Lower lobe of right lung (tissue), 2 donors: ENCODE data around the gene SPAG7. TPM values are rescaled to one million over a fixed set of nuclear protein-coding genes. Genes with fewer than 3 reads are reported as not detected.

Experiments used
- ATAC-seq, 2 donors: fragments of 200-7000 bp; cut with Tn5 transposase; one replicate each; pipeline ENCODE4 v1.9.1; 2020 to 2022; ENCODE audit warnings: mild to moderate bottlenecking in 2 of 2, moderate library complexity in 2 of 2
- DNase-seq: peaks from one replicate; pipeline ENCODE4 v3.0.0-alpha.2; 2020
- H3K27ac ChIP-seq: fragments of 200-600 bp; one replicate; pipeline ENCODE4 v1.8.0; 2022
- H3K27me3 ChIP-seq: fragments of 200-600 bp; one replicate; pipeline ENCODE4 v1.8.0; 2022; ENCODE audit warnings: low read depth
- H3K36me3 ChIP-seq: fragments of 200-600 bp; one replicate; pipeline ENCODE4 v1.8.0; 2022; ENCODE audit warnings: mild to moderate bottlenecking
- H3K4me1 ChIP-seq: fragments of 200-600 bp; one replicate; pipeline ENCODE4 v1.8.0; 2022
- H3K4me3 ChIP-seq: fragments of 200-600 bp; one replicate; pipeline ENCODE4 v1.8.0; 2022; ENCODE audit warnings: mild to moderate bottlenecking
- H3K9me3 ChIP-seq: fragments of 200-600 bp; one replicate; pipeline ENCODE4 v1.8.0; 2022
- intact Hi-C: fragments of 100-400 bp; cut with DNase I; formaldehyde crosslinking; loops from one replicate; pipeline ENCODE4 v1.11.0; 2022
- total RNA-seq: library from RNA; stranded (reverse); fragmentation: NEBNext Ultra II Directional; extraction: Animal tissue kit (Norgen Biotek cat#: 25700); gene quantifications from one replicate; pipeline ENCODE4 v1.2.1, GENCODE V29; 2021
- TF ChIP-seq, protein P1 (sequence below): fragments of 200-600 bp; IDR thresholded peaks from one replicate; pipeline ENCODE4 v1.8.0; 2022; ENCODE audit warnings: antibody characterized with exemption, mild to moderate bottlenecking
- donor health status: DM: no; HTN: yes; CAD: no; lungs with severe emphysema.

Gene SPAG7
- total RNA-seq, 1 donor from 2014 or later = 56.3 TPM

DNA sequence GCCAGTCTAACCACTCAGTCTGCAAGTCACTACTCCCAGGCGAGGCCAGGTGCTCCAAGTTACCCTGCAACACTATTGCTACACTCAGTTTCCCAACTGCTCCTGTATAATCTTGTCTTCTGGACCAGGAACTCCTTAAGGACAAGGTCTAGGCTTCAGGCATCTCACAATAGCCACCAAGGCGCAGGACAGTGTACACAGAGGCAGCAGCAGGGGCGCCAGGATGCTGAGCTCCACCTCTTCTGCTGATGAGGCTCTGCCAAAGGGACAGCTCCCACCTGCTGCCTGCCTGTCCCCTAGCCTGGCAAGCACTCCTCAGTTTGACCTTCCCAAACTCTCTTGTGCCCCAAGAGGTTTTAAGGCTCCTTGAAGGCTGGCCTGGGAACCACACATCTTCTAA lies 31.2 kb downstream of the SPAG7 start:
- TF ChIP-seq, protein P1, sequence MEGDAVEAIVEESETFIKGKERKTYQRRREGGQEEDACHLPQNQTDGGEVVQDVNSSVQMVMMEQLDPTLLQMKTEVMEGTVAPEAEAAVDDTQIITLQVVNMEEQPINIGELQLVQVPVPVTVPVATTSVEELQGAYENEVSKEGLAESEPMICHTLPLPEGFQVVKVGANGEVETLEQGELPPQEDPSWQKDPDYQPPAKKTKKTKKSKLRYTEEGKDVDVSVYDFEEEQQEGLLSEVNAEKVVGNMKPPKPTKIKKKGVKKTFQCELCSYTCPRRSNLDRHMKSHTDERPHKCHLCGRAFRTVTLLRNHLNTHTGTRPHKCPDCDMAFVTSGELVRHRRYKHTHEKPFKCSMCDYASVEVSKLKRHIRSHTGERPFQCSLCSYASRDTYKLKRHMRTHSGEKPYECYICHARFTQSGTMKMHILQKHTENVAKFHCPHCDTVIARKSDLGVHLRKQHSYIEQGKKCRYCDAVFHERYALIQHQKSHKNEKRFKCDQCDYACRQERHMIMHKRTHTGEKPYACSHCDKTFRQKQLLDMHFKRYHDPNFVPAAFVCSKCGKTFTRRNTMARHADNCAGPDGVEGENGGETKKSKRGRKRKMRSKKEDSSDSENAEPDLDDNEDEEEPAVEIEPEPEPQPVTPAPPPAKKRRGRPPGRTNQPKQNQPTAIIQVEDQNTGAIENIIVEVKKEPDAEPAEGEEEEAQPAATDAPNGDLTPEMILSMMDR = no peak
- ATAC-seq (no peak), DNase-seq (no peak)
- Histone ChIP-seq H3K9me3 (no peaks in the 10 kb centered on the region), H3K27me3 (no peaks in the 10 kb centered on the region), H3K36me3 (peaks cover 28% of the 10 kb centered on the region), H3K4me3 (no peak overlapping the region), H3K27ac (no peak overlapping the region), H3K4me1 (peaks cover 34% of the 10 kb centered on the region)
- intact Hi-C loops = no loop called here

DNA sequence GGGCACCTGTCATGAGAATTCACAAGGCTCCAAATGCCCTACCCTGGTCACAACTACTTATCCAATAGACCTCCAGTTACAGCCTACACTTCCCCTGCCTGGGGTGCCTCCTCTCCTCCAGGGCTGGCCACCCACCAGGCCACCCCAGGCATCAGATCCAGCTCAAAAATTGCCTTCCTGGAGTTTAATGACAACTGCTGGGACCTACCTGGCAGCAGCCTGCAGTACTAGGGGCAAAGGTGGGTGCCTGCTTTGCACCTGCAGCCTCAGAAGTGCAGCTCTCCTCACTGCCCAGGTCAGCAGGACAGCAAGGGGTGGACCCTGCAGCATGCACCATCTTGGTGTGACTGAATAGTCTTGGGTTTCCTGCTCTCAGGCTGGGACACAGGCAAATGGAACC lies 32.0 kb downstream of the SPAG7 start:
- intact Hi-C loops = no loop called here
- DNase-seq = no peak
- no peak for ATAC-seq
- no peaks in the 10 kb centered on the region for H3K9me3 ChIP-seq
- H3K27ac ChIP-seq = no peak overlapping the region
- no peaks in the 10 kb centered on the region for H3K27me3 ChIP-seq
- TF ChIP-seq, protein P1 = no peak
- H3K36me3 ChIP-seq = peaks cover 28% of the 10 kb centered on the region
- H3K4me3 ChIP-seq = no peak overlapping the region
- H3K4me1 ChIP-seq = peaks cover 27% of the 10 kb centered on the region

DNA sequence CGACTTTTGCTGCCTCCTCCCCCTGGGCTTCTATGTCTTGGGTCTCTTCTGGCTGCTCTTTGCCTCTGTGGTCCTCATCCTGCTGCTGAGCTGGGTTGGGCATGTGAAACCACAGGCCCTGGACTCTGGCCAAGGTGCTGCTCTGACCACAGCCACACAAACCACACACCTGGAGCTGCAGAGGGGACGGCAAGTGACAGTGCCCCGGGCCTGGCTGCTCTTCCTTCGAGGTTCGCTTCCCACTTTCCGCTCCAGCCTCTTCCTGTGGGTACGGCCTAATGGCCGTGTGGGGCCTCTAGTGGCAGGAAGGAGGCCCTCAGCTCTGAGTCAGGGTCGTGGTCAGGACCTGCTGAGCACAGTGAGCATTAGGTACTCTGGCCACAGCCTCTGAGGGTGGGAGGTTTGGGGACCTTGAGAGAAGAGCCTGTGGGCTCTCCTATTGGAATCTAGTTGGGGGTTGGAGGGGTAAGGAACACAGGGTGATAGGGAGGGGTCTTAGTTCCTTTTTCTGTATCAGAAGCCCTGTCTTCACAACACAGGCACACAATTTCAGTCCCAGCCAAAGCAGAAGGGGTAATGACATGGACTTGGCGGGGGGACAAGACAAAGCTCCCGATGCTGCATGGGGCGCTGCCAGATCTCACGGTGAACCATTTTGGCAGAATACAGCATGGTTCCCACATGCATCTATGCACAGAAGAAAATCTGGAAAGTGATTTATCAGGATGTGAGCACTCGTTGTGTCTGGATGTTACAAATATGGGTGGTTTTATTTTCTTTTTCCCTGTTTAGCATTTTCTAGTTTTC lies 33.2 kb downstream of the SPAG7 start:
- TF ChIP-seq, protein P1 = peak; percentile 16
- peak; percentile 18 to 48 for ATAC-seq
- Histone ChIP-seq H3K36me3 (peaks cover 28% of the 10 kb centered on the region), H3K27ac (no peak overlapping the region), H3K4me3 (no peak overlapping the region), H3K9me3 (no peaks in the 10 kb centered on the region), H3K27me3 (no peaks in the 10 kb centered on the region), H3K4me1 (peaks cover 26% of the 10 kb centered on the region)
- intact Hi-C loops = no loop called here
- no peak for DNase-seq

DNA sequence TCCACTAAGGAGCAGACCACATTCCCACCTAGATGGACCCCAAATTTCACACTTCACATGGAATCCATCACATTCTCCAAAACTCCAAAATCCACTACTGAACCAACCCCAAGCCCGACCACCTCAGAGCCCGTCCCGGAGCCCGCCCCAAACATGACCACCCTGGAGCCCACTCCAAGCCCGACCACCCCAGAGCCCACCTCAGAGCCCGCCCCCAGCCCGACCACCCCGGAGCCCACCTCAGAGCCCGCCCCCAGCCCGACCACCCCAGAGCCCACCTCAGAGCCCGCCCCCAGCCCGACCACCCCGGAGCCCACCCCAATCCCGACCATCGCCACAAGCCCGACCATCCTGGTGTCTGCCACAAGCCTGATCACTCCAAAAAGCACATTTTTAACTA lies 34.0 kb downstream of the SPAG7 start:
- peaks cover 19% of the 10 kb centered on the region for H3K4me1 ChIP-seq
- intact Hi-C loops = no loop called here
- no peaks in the 10 kb centered on the region for H3K27me3 ChIP-seq
- no peak overlapping the region for H3K27ac ChIP-seq
- TF ChIP-seq, protein P1 = no peak
- ATAC-seq = no peak
- H3K36me3 ChIP-seq = peaks cover 28% of the 10 kb centered on the region
- no peaks in the 10 kb centered on the region for H3K9me3 ChIP-seq
- H3K4me3 ChIP-seq = no peak overlapping the region
- no peak for DNase-seq

DNA sequence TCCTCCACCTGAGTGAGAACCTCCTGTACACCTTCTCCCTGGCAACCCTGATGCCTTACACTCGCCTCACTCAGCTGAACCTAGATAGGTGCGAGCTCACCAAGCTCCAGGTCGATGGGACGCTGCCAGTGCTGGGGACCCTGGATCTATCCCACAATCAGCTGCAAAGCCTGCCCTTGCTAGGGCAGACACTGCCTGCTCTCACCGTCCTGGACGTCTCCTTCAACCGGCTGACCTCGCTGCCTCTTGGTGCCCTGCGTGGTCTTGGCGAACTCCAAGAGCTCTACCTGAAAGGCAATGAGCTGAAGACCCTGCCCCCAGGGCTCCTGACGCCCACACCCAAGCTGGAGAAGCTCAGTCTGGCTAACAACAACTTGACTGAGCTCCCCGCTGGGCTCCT lies 34.9 kb downstream of the SPAG7 start:
- intact Hi-C loops = no loop called here
- TF ChIP-seq, protein P1 = no peak
- H3K9me3 ChIP-seq = no peaks in the 10 kb centered on the region
- H3K4me3 ChIP-seq = no peak overlapping the region
- no peak overlapping the region for H3K27ac ChIP-seq
- ATAC-seq = no peak
- no peaks in the 10 kb centered on the region for H3K27me3 ChIP-seq
- peaks cover 20% of the 10 kb centered on the region for H3K36me3 ChIP-seq
- H3K4me1 ChIP-seq = peaks cover 10% of the 10 kb centered on the region
- no peak for DNase-seq
